ENCODE measurements around the gene CIC.
"Not testable (repeated sequence)": the region's sequence is repeated elsewhere in the genome, so short reads cannot be mapped to it uniquely, and the experiment has no call there.

The CIC gene

DNA sequence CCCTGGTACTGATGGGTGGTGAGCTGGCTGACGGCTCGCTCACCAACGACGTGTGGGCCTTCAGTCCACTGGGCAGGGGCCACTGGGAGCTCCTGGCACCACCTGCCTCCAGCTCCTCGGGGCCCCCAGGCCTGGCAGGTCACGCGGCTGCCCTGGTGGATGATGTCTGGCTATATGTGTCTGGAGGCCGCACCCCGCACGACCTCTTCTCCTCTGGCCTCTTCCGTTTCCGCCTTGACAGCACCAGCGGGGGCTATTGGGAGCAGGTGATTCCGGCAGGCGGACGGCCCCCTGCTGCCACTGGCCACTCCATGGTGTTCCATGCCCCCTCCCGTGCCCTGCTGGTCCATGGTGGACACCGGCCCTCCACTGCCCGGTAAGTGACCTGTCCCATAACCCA, 66.9 kb downstream of the CIC start:
- no peak for DNase-seq

DNA sequence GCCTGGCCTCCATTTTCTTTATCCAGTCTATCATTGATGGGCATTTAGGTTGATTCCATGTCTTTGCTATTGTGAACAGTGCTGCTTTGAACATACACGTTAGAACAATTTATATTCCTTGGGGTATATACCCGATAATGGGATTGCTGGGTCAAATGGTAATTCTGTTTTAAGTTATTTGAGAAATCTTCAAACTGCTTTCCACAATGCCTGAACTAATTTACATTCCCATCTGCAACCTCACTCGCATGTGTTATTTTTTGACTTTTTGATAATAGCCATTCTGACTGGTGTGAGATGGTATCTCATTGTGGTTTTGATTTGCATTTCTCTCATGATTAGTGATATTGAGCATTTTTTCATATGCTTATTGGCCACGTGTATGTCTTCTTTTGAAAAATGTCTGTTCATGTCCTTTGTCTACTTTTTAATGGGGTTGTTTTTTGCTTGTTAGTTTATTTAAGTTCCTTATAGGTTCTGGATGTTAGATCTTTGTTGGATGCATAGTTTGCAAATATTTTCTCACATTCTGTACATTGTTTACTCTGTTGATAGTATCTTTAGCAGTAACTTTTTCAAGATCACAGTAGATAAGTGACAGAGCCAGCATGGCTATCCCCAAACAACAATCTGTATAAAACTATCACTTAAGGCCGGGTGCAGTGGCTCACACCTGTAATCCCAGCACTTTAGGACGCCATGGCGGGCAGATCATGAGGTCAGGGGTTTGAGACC, 70.2 kb downstream of the CIC start:
- not testable (repeated sequence) for DNase-seq

DNA sequence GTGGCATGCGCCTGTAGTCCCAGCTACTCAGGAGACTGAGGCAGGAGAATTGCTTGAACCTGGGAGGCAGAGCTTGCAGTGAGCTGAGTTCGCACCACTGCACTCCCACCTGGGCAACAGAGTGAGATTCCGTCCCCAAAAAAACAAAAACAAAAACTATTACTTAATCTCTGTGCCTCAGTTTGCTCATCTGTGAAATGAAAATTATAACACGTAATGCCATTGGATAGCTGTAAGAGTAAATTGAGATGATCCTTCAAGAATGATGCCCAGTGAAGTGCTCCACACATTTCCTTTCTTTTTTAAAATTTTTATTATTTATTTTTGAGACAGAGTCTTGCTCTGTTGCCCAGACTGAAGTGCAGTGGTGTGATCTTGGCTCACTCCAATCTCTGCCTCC, 70.9 kb downstream of the CIC start:
- DNase-seq: not testable (repeated sequence)

DNA sequence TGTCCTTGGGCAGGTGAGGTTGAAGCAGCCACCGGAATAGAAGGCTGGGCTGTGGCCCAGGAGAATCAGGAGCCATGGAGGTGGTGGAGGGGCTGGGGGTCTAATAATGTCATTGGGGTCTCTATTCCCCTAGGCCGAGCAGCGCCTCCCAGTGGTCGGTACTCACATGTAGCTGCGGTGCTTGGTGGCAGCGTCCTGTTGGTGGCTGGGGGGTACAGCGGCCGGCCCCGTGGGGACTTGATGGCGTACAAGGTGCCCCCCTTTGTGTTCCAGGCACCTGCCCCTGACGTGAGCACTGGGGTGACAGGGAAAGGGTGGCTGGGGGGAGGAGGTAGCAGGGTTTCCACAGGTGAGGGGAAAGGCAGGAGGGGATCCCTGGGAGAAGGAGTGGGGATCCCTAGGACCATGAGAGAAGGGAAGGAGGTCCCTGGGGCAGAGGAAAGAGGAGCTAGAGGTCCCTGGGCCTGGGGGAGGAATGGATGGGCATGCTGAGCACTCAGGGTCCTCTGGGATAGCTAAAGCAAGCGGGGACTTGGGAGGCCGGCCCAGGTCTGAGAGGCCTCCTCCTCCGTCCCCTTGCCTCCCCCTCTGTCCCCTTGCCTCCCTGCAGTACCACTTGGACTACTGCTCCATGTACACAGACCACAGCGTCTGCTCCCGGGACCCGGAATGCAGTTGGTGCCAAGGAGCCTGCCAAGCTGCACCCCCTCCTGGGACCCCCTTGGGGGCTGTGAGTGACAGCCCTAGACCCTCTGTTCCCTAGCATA, 74.5 kb downstream of the CIC start:
- no peak for DNase-seq

DNA sequence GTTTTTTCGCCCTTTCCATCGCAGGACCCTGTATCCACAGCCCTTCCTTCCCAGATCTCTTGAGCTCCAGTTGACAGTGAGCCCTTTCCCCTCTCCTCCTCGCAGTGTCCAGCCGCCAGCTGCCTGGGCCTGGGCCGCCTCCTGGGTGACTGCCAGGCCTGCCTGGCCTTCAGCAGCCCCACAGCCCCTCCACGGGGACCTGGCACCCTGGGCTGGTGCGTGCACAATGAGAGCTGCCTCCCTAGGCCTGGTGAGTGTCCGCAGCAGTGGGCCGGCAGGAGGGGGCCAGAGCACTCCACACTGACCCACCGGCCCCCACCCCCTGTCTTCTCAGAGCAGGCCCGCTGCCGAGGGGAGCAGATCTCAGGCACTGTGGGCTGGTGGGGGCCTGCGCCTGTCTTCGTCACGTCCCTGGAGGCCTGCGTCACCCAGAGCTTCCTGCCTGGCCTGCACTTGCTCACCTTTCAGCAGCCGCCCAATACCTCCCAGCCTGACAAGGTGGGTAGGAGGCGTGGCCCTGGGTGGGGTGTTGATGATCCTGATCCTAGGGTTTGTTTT, 75.4 kb downstream of the CIC start:
- no peak for DNase-seq

Measured in CD4-positive, alpha-beta T cell treated with Interleukin-1 beta for 1 hour (primary cell).